GM21515 (cell line): ENCODE measurements around the gene GUCY2D.
"Not testable (repeated sequence)": the region's sequence is repeated elsewhere in the genome, so short reads cannot be mapped to it uniquely, and the experiment has no call there.

Experiments
- ATAC-seq: cut with Tn5 transposase; IDR thresholded peaks from one replicate; pipeline ENCODE4 v1.9.1; 2021; ENCODE audit not compliant: unreplicated experiment

The GUCY2D gene

GRCh38 chr17:8041979-8042378 lies 39.6 kb downstream of the GUCY2D start:
- ATAC-seq, result no peak

GRCh38 chr17:8044819-8045810 lies 42.7 kb downstream of the GUCY2D start:
- no peak for ATAC-seq

- no peak for ATAC-seq
Measured at GRCh38 chr17:8046306-8046928, 44.0 kb downstream of the GUCY2D start.

- no peak for ATAC-seq
Measured at GRCh38 chr17:8046929-8047768, 44.7 kb downstream of the GUCY2D start.

GRCh38 chr17:8047769-8048110 lies 45.3 kb downstream of the GUCY2D start:
- ATAC-seq, result no peak

- ATAC-seq, result no peak
Measured at GRCh38 chr17:8048236-8048635, 45.8 kb downstream of the GUCY2D start.

- ATAC-seq, result no peak
Measured at GRCh38 chr17:8048736-8049135, 46.3 kb downstream of the GUCY2D start.

- ATAC-seq, result no peak
Measured at GRCh38 chr17:8051831-8052230, 49.4 kb downstream of the GUCY2D start.

- no peak for ATAC-seq
Measured at GRCh38 chr17:8052256-8053252, 50.1 kb downstream of the GUCY2D start.

- ATAC-seq, result no peak
Measured at GRCh38 chr17:8053600-8053999, 51.2 kb downstream of the GUCY2D start.

- no peak for ATAC-seq
Measured at GRCh38 chr17:8055851-8056231, 53.4 kb downstream of the GUCY2D start.

GRCh38 chr17:8056232-8056975 lies 54.0 kb downstream of the GUCY2D start:
- no peak for ATAC-seq

GRCh38 chr17:8056976-8057625 lies 54.7 kb downstream of the GUCY2D start:
- no peak for ATAC-seq

- no peak for ATAC-seq
Measured at GRCh38 chr17:8057691-8058114, 55.3 kb downstream of the GUCY2D start.

GRCh38 chr17:8059131-8059530 lies 56.7 kb downstream of the GUCY2D start:
- ATAC-seq, result no peak

GRCh38 chr17:8060274-8060673 lies 57.9 kb downstream of the GUCY2D start:
- no peak for ATAC-seq

- not testable (repeated sequence) for ATAC-seq
Measured at GRCh38 chr17:8061851-8062250, 59.4 kb downstream of the GUCY2D start.

GRCh38 chr17:8062435-8062806 lies 60.0 kb downstream of the GUCY2D start:
- ATAC-seq, result no peak
